GM12865 (cell line): ENCODE results near the gene CCNK.

ENCODE experiments used
- DNase-seq: peaks from one replicate; pipeline ENCODE4 v3.0.0; 2010; ENCODE audit warnings: low read depth
- H3K4me3 ChIP-seq: 2 replicates; pipeline ENCODE4 v1.5.1; 2011; ENCODE audit warnings: mild to moderate bottlenecking, low read depth, low read length, control low read depth
- CTCF ChIP-seq: IDR thresholded peaks from 2 replicates; pipeline ENCODE4 v1.5.1; 2011; ENCODE audit warnings: low read length, control low read depth, low read depth, inconsistent platforms; ENCODE audit not compliant: insufficient read depth; ENCODE audit errors: missing control alignments

Gene CCNK

GRCh38 chr14:99527026-99527425 is 45.8 kb downstream of the CCNK start:
- no peak for TF ChIP-seq CTCF
- no peak for DNase-seq
- H3K4me3 ChIP-seq = no peak overlapping the region

GRCh38 chr14:99527427-99528076 is 46.3 kb downstream of the CCNK start:
- DNase-seq = no peak
- TF ChIP-seq CTCF = no peak
- no peak overlapping the region for H3K4me3 ChIP-seq

- H3K4me3 ChIP-seq = no peak overlapping the region
- no peak for DNase-seq
- no peak for TF ChIP-seq CTCF
Observed at GRCh38 chr14:99529899-99530298, 48.7 kb downstream of the CCNK start.

GRCh38 chr14:99530407-99531155 is 49.4 kb downstream of the CCNK start:
- no peak for DNase-seq
- no peak for TF ChIP-seq CTCF
- H3K4me3 ChIP-seq = no peak overlapping the region

GRCh38 chr14:99531251-99532096 is 50.3 kb downstream of the CCNK start:
- no peak overlapping the region for H3K4me3 ChIP-seq
- no peak for DNase-seq
- TF ChIP-seq CTCF = no peak

GRCh38 chr14:99532310-99532709 is 51.1 kb downstream of the CCNK start:
- no peak for TF ChIP-seq CTCF
- H3K4me3 ChIP-seq = no peak overlapping the region
- DNase-seq = no peak
